RWPE2 (cell line): ENCODE measurements around the gene LOXHD1.

Experiments
- ATAC-seq: fragments of 200-7000 bp; cut with Tn5 transposase; 3 replicates; pipeline ENCODE4 v1.9.1; 2021; ENCODE audit warnings: low read depth
- DNase-seq: peaks from one replicate; pipeline ENCODE4 v3.0.0-alpha.2; 2020; ENCODE audit warnings: low spot score
- H3K27ac ChIP-seq: fragments of 450-650 bp; 2 replicates; pipeline ENCODE4 v1.5.1; 2017; ENCODE audit warnings: mild to moderate bottlenecking; ENCODE audit not compliant: poor library complexity, severe bottlenecking
- H3K27me3 ChIP-seq: fragments of 250-450 bp; sonication (Bioruptor Pico); 2 replicates; pipeline ENCODE4 v1.5.1; 2021; ENCODE audit warnings: mild to moderate bottlenecking, moderate library complexity; ENCODE audit not compliant: insufficient read depth, poor library complexity, severe bottlenecking
- H3K36me3 ChIP-seq: fragments of 250-450 bp; sonication (Bioruptor Pico); 2 replicates; pipeline ENCODE4 v1.5.1; 2020; ENCODE audit warnings: low read depth, mild to moderate bottlenecking, moderate library complexity
- H3K4me1 ChIP-seq: fragments of 250-450 bp; sonication (Bioruptor Pico); 2 replicates; pipeline ENCODE4 v1.5.1; 2021; ENCODE audit warnings: mild to moderate bottlenecking, moderate library complexity; ENCODE audit not compliant: insufficient read depth, poor library complexity, severe bottlenecking
- H3K4me3 ChIP-seq: fragments of 250-450 bp; sonication (Bioruptor Pico); 2 replicates; pipeline ENCODE4 v1.5.1; 2021; ENCODE audit warnings: mild to moderate bottlenecking, moderate library complexity; ENCODE audit not compliant: severe bottlenecking
- H3K9me3 ChIP-seq: fragments of 250-450 bp; sonication (Bioruptor Pico); 2 replicates; pipeline ENCODE4 v1.5.1; 2021; ENCODE audit warnings: mild to moderate bottlenecking, moderate library complexity; ENCODE audit not compliant: severe bottlenecking
- CTCF ChIP-seq: fragments of 450-650 bp; IDR thresholded peaks from one replicate; pipeline ENCODE4 v1.5.1; 2017; ENCODE audit warnings: mild to moderate bottlenecking, moderate library complexity; ENCODE audit not compliant: poor library complexity, severe bottlenecking

Gene LOXHD1

GRCh38 chr18:46481847-46482245 is 175.2 kb downstream of the LOXHD1 start:
- DNase-seq: no peak
- H3K4me1 ChIP-seq: no peaks in the 10 kb centered on the region
- no peak overlapping the region for H3K4me3 ChIP-seq
- H3K27me3 ChIP-seq: no peaks in the 10 kb centered on the region
- ATAC-seq: peak; percentile 86
- H3K36me3 ChIP-seq: no peaks in the 10 kb centered on the region
- H3K27ac ChIP-seq: no peak overlapping the region
- TF ChIP-seq CTCF: no peak
- no peaks in the 10 kb centered on the region for H3K9me3 ChIP-seq

GRCh38 chr18:46481048-46481846 is 175.8 kb downstream of the LOXHD1 start:
- no peaks in the 10 kb centered on the region for H3K9me3 ChIP-seq
- no peaks in the 10 kb centered on the region for H3K4me1 ChIP-seq
- H3K4me3 ChIP-seq: no peak overlapping the region
- H3K27ac ChIP-seq: no peak overlapping the region
- ATAC-seq: no peak
- DNase-seq: no peak
- TF ChIP-seq CTCF: peak; percentile 55
- H3K36me3 ChIP-seq: no peaks in the 10 kb centered on the region
- no peaks in the 10 kb centered on the region for H3K27me3 ChIP-seq

- no peak for ATAC-seq
- H3K4me1 ChIP-seq: no peaks in the 10 kb centered on the region
- H3K9me3 ChIP-seq: no peaks in the 10 kb centered on the region
- H3K36me3 ChIP-seq: no peaks in the 10 kb centered on the region
- H3K4me3 ChIP-seq: no peak overlapping the region
- no peak for DNase-seq
- no peak for TF ChIP-seq CTCF
- H3K27ac ChIP-seq: no peak overlapping the region
- H3K27me3 ChIP-seq: no peaks in the 10 kb centered on the region
Observed at GRCh38 chr18:46480226-46480625, 176.8 kb downstream of the LOXHD1 start.

GRCh38 chr18:46478796-46479195 is 178.2 kb downstream of the LOXHD1 start:
- H3K4me1 ChIP-seq: no peaks in the 10 kb centered on the region
- TF ChIP-seq CTCF: no peak
- H3K27me3 ChIP-seq: no peaks in the 10 kb centered on the region
- H3K4me3 ChIP-seq: no peak overlapping the region
- DNase-seq: no peak
- H3K27ac ChIP-seq: no peak overlapping the region
- no peaks in the 10 kb centered on the region for H3K36me3 ChIP-seq
- ATAC-seq: peak; percentile 57; the same call in 2 of the 3 replicates
- H3K9me3 ChIP-seq: no peaks in the 10 kb centered on the region

GRCh38 chr18:46477425-46478011 is 179.5 kb downstream of the LOXHD1 start:
- Histone ChIP-seq H3K4me1 (no peaks in the 10 kb centered on the region), H3K27ac (no peak overlapping the region), H3K36me3 (no peaks in the 10 kb centered on the region), H3K9me3 (no peaks in the 10 kb centered on the region), H3K4me3 (no peak overlapping the region), H3K27me3 (no peaks in the 10 kb centered on the region)
- TF ChIP-seq CTCF: no peak
- ATAC-seq (no peak), DNase-seq (no peak)
